CD4-positive, alpha-beta T cell treated with Interleukin-21 for 1 hour (primary cell): Measurements from ENCODE around the gene MDFI.

Source experiments
- DNase-seq: peaks from one replicate; pipeline ENCODE4 v3.0.0-alpha.2; 2020

Gene MDFI

GRCh38 chr6:41635365-41635764, 2.9 kb upstream of the MDFI start:
- DNase-seq, result no peak

DNA sequence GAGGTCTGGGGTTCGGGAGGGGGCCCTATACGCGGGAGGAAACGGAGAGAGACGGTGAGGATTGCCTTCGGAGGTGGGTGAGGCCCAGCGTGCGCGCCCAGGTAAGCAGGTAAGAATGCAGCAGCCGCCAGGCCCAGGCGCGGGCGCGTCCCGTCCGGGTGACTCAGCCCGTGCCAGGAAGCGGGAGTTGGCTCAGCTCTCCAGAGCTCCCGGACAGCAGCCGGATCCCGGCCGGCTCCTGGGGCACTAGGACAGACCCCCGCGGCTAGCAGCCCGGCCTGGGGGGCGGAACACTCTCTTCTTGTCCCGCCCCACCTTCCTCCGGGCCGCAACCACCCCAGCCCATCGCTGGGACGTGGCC, 1.5 kb upstream of the MDFI start:
- no peak for DNase-seq

- no peak for DNase-seq
These were observed 870 bp upstream of the MDFI start for GRCh38 chr6:41637194-41638001.

DNA sequence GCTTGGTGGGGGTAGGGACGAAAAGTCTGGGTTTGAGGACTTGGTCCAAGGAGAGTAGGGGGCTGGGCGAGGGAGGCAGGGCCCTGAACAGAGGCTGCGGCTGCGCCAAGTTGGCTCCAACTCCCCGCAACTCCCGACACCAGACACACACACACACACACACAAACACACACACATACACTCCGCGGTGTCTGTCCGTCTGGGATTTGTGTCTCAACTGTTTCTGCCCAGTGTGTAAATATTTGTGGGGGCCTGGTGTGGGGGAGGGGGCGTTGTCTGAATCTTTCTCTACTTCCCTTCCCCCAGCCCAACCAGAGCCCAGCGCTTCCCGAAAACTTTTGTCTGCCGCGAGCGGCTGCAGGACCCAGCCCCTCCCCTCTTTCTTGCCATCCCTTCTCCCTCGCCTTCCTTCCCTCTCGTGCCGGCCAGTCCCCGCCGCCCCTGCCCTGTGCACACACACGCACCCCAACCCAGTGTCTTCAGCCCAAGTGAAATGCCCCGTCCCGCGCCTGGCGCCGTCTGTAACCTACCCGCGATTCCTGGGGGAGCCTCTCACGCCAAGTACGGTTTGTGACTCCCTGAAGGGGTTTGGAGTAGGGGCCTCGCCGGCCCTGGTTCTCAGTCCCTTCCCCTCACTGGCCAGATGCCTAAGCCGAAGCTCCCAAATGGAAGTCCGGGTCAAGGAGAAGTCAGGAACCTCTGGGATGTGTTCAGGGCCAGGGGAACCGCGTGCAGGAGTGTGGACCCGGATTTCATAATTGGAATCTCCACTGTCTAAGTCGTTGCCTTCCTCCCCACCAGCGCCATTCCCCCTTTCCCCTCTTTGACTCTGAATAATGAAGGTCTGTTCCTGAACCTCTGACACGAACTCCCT, 904 bp downstream of the MDFI start:
- no peak for DNase-seq

- no peak for DNase-seq
These were observed 1.6 kb downstream of the MDFI start for GRCh38 chr6:41639809-41640371.

DNA sequence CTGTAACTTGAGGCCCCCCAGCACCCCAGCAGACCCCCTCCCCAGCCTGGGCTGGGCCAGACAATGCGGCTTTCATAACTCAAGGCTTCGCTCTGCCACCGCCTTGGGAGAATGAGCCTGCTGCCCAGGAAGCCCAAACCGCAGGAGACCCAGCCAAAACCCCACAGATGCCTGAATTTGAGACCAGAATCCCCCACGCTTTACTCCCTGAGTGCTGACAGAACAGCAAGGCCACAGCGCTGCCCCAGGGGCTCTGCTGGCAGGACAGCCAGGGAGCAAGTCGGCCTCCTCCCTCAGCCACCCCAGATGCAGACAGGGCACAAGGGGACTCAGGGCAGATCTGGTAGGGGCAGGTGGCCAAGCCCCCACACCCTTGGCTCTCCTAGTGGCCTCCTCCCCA, 2.2 kb downstream of the MDFI start:
- DNase-seq, result no peak

- DNase-seq, result no peak
These were observed 3.2 kb downstream of the MDFI start for GRCh38 chr6:41641352-41641925.

DNA sequence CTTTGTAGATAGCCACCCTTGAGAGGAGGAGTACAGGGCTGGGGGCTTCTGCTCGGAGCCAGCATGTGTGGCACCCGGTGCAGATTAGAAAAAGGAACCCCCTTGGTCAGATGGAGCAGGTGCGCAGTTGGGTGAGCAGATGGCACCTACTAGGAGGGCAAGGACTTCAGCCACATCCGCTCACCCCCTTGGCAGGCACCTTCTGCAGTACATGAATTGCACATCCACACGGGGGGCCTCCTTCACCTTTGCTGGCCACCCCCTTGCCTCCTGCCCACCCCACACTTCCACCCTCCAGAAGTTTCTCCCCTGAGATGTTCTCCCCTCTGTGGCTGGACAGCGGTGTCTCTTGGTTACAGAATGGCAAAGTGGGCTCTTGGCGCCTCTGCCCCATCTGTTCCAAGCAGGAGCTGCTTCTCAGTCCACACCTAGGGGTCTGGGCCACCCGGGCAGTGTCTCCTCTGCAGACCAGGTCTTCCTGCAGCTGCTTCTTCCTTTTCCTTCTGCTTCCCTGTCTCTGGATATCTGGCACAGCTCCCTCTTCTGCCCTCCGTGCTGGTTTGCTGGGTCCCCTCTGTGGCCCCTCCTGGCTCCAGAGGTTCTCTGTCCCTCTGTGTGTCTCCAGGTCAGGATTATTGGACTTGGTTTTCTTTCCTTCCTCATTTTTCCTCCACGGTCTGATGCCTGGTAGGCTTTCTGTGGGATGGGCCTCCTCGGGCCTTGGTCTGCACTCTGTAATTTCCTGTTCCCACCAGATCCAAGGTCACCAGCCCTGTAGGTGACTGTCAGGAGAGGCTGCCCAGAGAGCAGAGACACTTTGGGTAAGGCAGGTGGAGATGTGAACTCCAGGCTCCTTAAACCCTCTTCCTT, 4.1 kb downstream of the MDFI start:
- no peak for DNase-seq

- no peak for DNase-seq
These were observed 5.0 kb downstream of the MDFI start for GRCh38 chr6:41642960-41643898.

GRCh38 chr6:41643899-41644269, 5.6 kb downstream of the MDFI start:
- DNase-seq, result no peak

GRCh38 chr6:41644297-41644879, 6.1 kb downstream of the MDFI start:
- no peak for DNase-seq

- no peak for DNase-seq
These were observed 6.8 kb downstream of the MDFI start for GRCh38 chr6:41645007-41645618.

DNA sequence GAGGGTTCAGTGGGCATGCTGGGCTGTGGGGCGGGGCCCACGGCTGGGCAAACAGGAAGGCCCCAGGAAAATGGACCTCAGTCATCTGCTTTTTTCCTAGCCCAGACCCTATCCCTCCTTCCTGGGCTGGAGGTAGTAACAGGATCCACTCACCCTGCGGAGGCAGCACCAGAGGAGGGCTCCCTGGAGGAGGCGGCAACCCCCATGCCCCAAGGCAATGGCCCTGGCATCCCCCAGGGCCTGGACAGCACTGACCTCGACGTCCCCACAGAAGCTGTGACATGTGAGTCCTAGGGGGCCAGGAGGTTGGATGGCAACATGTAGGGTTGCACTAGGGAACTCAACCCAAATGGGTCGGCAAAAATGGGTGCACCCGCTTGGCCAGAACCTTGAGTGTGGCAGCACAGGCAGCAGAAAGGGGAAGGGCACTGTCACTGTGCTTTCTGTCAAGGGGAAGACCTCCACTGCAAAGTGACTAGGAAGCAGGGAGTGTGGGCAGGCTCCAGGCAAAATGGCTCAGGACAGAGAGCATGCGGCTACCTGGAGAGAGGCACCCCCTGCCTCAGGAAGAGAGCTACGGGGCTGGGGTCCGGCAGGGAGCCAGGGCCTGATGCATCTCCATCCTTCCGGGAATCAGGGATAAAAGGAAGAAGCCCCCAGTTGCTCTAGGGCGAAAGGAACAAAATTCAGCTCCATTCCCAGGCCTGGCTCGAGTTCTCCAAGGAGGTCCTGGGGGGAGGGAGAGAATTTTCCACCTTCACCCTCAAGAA, 7.9 kb downstream of the MDFI start:
- DNase-seq, result no peak

DNA sequence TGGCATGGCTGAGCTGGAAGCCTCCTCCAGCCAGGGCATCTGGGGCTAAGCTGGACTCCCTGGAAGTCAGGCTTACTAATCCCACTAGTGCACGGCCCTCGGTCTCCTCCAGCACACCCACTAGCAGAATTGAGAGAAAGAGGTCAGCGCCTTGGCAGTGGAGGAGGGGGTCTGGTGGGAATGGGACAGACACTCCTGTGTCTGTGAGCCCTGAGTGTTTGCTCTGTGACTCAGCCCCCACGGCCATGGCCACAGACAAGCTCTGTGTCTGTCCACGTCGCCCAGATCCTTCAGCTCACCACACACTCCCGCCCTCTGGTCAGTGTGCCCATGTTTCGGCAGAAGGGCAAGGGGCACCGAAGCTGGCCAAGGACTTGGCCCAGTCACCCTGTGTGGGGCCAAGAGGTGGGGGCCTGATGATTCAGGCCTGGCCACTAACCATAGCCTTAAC, 8.8 kb downstream of the MDFI start:
- no peak for DNase-seq

GRCh38 chr6:41648070-41648585, 9.9 kb downstream of the MDFI start:
- DNase-seq, result no peak

- no peak for DNase-seq
These were observed 10.7 kb downstream of the MDFI start for GRCh38 chr6:41648921-41649320.

GRCh38 chr6:41649596-41649995, 11.3 kb downstream of the MDFI start:
- no peak for DNase-seq

- DNase-seq, result no peak
These were observed 11.9 kb downstream of the MDFI start for GRCh38 chr6:41650120-41650519.

- DNase-seq, result no peak
These were observed 13.1 kb downstream of the MDFI start for GRCh38 chr6:41651246-41651961.
